HCT116 (cell line): ENCODE results near the gene CYP3A4. TPM values are rescaled to one million over a fixed set of nuclear protein-coding genes. Genes with fewer than 3 reads are reported as not detected.

ENCODE experiments used
- ATAC-seq: fragments of 200-7000 bp; cut with Tn5 transposase; 2 replicates; pipeline ENCODE4 v1.9.1; 2020; ENCODE audit warnings: mild to moderate bottlenecking, moderate library complexity
- BruUV-seq: library from RNA; stranded (reverse); fragments of 400-500 nt; replicated peaks from 2 replicates; lab custom pipeline; 2021; lab: Mats Ljungman, UMichigan
- CTCF ChIA-PET: fragments of 300-600 bp; sonication (Branson Sonifier 250); formaldehyde crosslinking; loops from one replicate; lab custom pipeline; 2021; ENCODE audit warnings: antibody characterized with exemption; lab: Charles Lee
- POLR2A ChIA-PET: fragments of 300-600, 350-600 bp; sonication (Branson Sonifier 250); formaldehyde crosslinking; loops from one replicate; lab custom pipeline; 2021; ENCODE audit warnings: antibody characterized with exemption; lab: Charles Lee
- RAD21 ChIA-PET, 2 experiments: fragments of 300-600 bp; sonication (Branson Sonifier 250); formaldehyde crosslinking; loops; one replicate each; lab custom pipeline; 2023; ENCODE audit warnings: low total read pairs in 2 of 2; ENCODE audit not compliant: uncharacterized antibody in 2 of 2, unreplicated experiment in 2 of 2, low non-redundant PET in 1 of 2; lab: Charles Lee
- DNase-seq: peaks from one replicate; pipeline ENCODE4 v3.0.0-alpha.2; 2010; ENCODE audit warnings: low read depth, low spot score
- H2AFZ ChIP-seq: fragments of 200-600 bp; shearing (Covaris generic), sonication (generic); 2 replicates; pipeline ENCODE4 v1.6.1; 2017; ENCODE audit warnings: low read depth, mixed run types, mixed read lengths, antibody characterized with exemption, low read length; ENCODE audit not compliant: poor library complexity, severe bottlenecking
- H3K27ac ChIP-seq: 2 replicates; pipeline ENCODE4 v1.5.1; 2012; ENCODE audit warnings: low read depth, low read length
- H3K27me3 ChIP-seq: fragments of 200-600 bp; sonication (generic); 2 replicates; pipeline ENCODE4 v1.6.1; 2016; ENCODE audit warnings: mixed run types, low read length, mixed read lengths; ENCODE audit not compliant: insufficient read depth
- H3K36me3 ChIP-seq, 2 experiments: fragments of 200-500 bp in 1 of 2; fragments of 200-600 bp in 1 of 2; sonication (Bioruptor generic) in 1 of 2; sonication (generic) in 1 of 2; 2 replicates each; pipeline versions ENCODE4 v1.5.1 to v1.6.1; 2014 to 2016; ENCODE audit warnings: low read length in 2 of 2, inconsistent platforms in 1 of 2, mixed read lengths in 1 of 2, mixed run types in 1 of 2; ENCODE audit not compliant: insufficient read depth in 2 of 2, control insufficient read depth in 1 of 2
- H3K4me1 ChIP-seq, 2 experiments: fragments of 200-600 bp in 1 of 2; sonication (generic) in 1 of 2; 2 replicates each; pipeline versions ENCODE4 v1.5.1 to v1.6.1; 2012 to 2017; ENCODE audit warnings: low read length in 2 of 2, inconsistent platforms in 1 of 2, mild to moderate bottlenecking in 1 of 2, mixed read lengths in 1 of 2, mixed run types in 1 of 2, moderate library complexity in 1 of 2; ENCODE audit not compliant: insufficient read depth in 2 of 2, control insufficient read depth in 1 of 2
- H3K4me2 ChIP-seq: fragments of 200-600 bp; sonication (generic); 2 replicates; pipeline ENCODE4 v1.6.1; 2017; ENCODE audit warnings: mixed run types, low read length, mixed read lengths
- H3K4me3 ChIP-seq, 2 experiments: fragments of 200-600 bp in 1 of 2; sonication (generic) in 1 of 2; replicated peaks in 1 of 2; 2 replicates each; pipeline ENCODE4 v1.5.1; 2011 to 2016; ENCODE audit warnings: low read length in 2 of 2, control low read depth in 1 of 2, low read depth in 1 of 2, mild to moderate bottlenecking in 1 of 2, mixed read lengths in 1 of 2, mixed run types in 1 of 2
- H3K79me2 ChIP-seq: fragments of 200-600 bp; sonication (generic); 2 replicates; pipeline ENCODE4 v1.6.1; 2017; ENCODE audit warnings: mild to moderate bottlenecking, mixed run types, low read length, moderate library complexity, mixed read lengths; ENCODE audit not compliant: insufficient read depth
- H3K9ac ChIP-seq: fragments of 200-600 bp; sonication (generic); 2 replicates; pipeline ENCODE4 v1.6.1; 2016; ENCODE audit warnings: low read length, mixed read lengths
- H3K9me2 ChIP-seq: fragments of 200-600 bp; sonication (generic), shearing (Covaris generic); 2 replicates; pipeline ENCODE4 v1.6.1; 2017; ENCODE audit warnings: mixed run types, mild to moderate bottlenecking, moderate library complexity; ENCODE audit not compliant: insufficient read depth
- H3K9me3 ChIP-seq, 2 experiments: fragments of 200-500 bp in 1 of 2; fragments of 200-600 bp in 1 of 2; sonication (Bioruptor generic) in 1 of 2; sonication (generic) in 1 of 2; 2 replicates each; pipeline ENCODE4 v1.6.1; 2014 to 2017; ENCODE audit warnings: low read length in 2 of 2, mixed read lengths in 2 of 2, inconsistent platforms in 1 of 2, low read depth in 1 of 2, mild to moderate bottlenecking in 1 of 2, mixed run types in 1 of 2, moderate library complexity in 1 of 2; ENCODE audit not compliant: control insufficient read depth in 1 of 2, insufficient read depth in 1 of 2
- H4K20me1 ChIP-seq: fragments of 200-600 bp; sonication (generic), shearing (Covaris generic); 2 replicates; pipeline ENCODE4 v1.6.1; 2017; ENCODE audit warnings: mixed run types, mild to moderate bottlenecking, moderate library complexity; ENCODE audit not compliant: insufficient read depth
- EZH2 ChIP-seq: fragments of 200-600 bp; sonication (generic); IDR thresholded peaks from 2 replicates; pipeline ENCODE4 v1.6.1; 2017; ENCODE audit warnings: antibody characterized with exemption, mixed run types
- EZH2phosphoT487 ChIP-seq: fragments of 200-600 bp; IDR thresholded peaks from 2 replicates; pipeline ENCODE4 v1.6.1; 2018; ENCODE audit warnings: antibody characterized with exemption, borderline replicate concordance
- FOSL1 ChIP-seq: IDR thresholded peaks from 2 replicates; pipeline ENCODE4 v1.6.1; 2012; ENCODE audit warnings: low read depth
- JUND ChIP-seq: IDR thresholded peaks from 2 replicates; pipeline ENCODE4 v1.6.1; 2012
- SIN3A ChIP-seq: IDR thresholded peaks from 2 replicates; pipeline ENCODE4 v1.6.1; 2012; ENCODE audit warnings: low read depth
- TCF7L2 ChIP-seq: IDR thresholded peaks from 2 replicates; pipeline ENCODE4 v1.7.0; 2011; ENCODE audit warnings: borderline replicate concordance, inconsistent platforms; ENCODE audit not compliant: insufficient read depth, insufficient read length; ENCODE audit errors: extremely low read depth
- ZFX ChIP-seq: fragments of 450-650 bp; IDR thresholded peaks from 2 replicates; pipeline ENCODE4 v1.6.1; 2017
- intact Hi-C: fragments of 100-400 bp; cut with micrococcal nuclease; formaldehyde crosslinking; loops from 2 replicates; pipeline ENCODE4 v1.10.0; 2022
- total RNA-seq: library from RNA; stranded (reverse); gene quantifications from one replicate; pipeline ENCODE4 v1.2.1, GENCODE V29; 2021; ENCODE audit not compliant: unreplicated experiment
- TF ChIP-seq, protein P1 (sequence below): IDR thresholded peaks from 2 replicates; pipeline ENCODE4 v1.6.1; 2012; ENCODE audit warnings: low read depth
- TF ChIP-seq, protein P2 (sequence below): IDR thresholded peaks from 2 replicates; pipeline ENCODE4 v1.6.1; 2012
- TF ChIP-seq, protein P3 (sequence below): IDR thresholded peaks from 2 replicates; pipeline ENCODE4 v1.6.1; 2011; ENCODE audit warnings: mild to moderate bottlenecking, low read length, moderate library complexity; ENCODE audit not compliant: insufficient replicate concordance; ENCODE audit errors: extremely low read depth
- TF ChIP-seq, protein P4 (sequence below), 3 experiments: fragments of 200-600 bp in 1 of 3; sonication (generic) in 1 of 3; IDR thresholded peaks in 2 of 3; conservative IDR thresholded peaks in 1 of 3; 2 replicates each; pipeline ENCODE4 v1.5.1; 2012 to 2017; ENCODE audit warnings: low read depth in 2 of 3, low read length in 2 of 3, antibody characterized with exemption in 1 of 3, borderline replicate concordance in 1 of 3, control low read depth in 1 of 3, mild to moderate bottlenecking in 1 of 3, mixed read lengths in 1 of 3, mixed run types in 1 of 3, moderate library complexity in 1 of 3; ENCODE audit not compliant: insufficient read depth in 1 of 3

The CYP3A4 gene
- total RNA-seq, 1 experiment from 2014 or later, result 0.25 TPM

DNA sequence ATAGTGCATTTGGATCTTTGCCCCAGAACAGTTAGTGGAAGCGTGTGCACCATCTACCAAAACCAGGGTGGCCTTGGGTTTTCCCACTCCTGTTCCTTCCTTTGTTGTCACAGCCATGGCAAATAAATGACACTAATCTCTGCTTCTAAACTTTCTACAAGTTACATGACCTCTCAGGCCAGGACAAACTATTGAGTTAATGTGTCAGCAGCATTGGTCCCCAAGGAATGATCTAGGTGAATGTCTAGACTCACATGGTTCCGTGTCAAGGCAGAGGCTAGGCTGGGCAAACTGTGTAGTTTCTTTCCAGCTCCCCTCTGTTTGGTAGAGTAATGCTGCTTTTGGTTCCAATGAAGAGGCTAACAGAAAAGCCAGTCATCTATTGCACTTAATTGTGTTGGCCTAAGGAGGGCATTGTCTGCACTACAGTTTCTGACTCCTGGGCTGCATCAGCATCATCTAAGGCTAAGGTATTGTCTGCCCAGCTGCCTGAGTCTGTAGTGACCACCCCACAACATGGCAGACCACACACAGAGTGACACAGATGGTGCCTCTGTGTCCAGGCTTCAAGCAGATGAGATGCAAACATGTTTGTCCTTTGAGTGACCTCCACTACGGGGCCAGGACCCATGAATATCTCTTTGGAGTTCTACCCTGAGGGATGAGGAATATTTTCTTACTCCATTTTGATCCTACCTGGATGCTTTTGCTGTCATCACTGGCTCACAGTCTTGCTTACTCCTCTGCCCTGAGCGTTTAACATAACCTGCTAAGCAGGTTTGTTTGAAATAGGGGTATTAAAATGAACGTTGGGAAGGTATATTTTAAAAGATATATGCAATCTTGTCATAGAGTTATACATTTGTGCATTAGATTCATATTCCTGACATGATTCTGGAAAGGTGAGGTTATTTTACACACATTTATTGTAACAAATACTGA lies 1.7 kb downstream of the CYP3A4 start (continued):
- TF ChIP-seq, protein P1, sequence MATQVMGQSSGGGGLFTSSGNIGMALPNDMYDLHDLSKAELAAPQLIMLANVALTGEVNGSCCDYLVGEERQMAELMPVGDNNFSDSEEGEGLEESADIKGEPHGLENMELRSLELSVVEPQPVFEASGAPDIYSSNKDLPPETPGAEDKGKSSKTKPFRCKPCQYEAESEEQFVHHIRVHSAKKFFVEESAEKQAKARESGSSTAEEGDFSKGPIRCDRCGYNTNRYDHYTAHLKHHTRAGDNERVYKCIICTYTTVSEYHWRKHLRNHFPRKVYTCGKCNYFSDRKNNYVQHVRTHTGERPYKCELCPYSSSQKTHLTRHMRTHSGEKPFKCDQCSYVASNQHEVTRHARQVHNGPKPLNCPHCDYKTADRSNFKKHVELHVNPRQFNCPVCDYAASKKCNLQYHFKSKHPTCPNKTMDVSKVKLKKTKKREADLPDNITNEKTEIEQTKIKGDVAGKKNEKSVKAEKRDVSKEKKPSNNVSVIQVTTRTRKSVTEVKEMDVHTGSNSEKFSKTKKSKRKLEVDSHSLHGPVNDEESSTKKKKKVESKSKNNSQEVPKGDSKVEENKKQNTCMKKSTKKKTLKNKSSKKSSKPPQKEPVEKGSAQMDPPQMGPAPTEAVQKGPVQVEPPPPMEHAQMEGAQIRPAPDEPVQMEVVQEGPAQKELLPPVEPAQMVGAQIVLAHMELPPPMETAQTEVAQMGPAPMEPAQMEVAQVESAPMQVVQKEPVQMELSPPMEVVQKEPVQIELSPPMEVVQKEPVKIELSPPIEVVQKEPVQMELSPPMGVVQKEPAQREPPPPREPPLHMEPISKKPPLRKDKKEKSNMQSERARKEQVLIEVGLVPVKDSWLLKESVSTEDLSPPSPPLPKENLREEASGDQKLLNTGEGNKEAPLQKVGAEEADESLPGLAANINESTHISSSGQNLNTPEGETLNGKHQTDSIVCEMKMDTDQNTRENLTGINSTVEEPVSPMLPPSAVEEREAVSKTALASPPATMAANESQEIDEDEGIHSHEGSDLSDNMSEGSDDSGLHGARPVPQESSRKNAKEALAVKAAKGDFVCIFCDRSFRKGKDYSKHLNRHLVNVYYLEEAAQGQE, result no peak
- TF ChIP-seq ZFX (no peak), JUND (no peak), TCF7L2 (no peak), EZH2 (no peak)
- TF ChIP-seq, protein P2, sequence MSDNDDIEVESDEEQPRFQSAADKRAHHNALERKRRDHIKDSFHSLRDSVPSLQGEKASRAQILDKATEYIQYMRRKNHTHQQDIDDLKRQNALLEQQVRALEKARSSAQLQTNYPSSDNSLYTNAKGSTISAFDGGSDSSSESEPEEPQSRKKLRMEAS, result no peak

DNA sequence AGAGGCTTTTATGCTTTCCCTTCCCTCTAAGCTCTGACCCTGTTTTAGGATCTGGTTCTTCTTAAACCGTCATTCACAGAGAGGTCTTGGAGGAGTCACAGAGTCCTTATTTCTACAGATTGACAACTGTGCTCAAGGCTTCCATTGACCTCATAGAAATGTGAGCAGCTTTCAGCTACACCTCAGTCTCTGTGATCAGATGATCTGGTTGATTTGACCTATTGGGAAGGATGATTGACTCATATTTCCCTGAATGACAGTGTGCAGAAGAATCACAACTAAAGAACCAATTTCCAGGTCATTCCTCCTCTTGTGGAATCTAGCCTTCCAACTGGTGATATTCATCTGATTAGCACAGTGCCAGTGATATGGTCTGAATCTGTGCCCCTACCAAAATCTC lies 3.4 kb downstream of the CYP3A4 start:
- ATAC-seq, result no peak
- H3K27ac ChIP-seq, result no peak overlapping the region
- no peaks in the 10 kb centered on the region for H3K79me2 ChIP-seq
- ChIA-PET RAD21 (no interaction called here), POLR2A (no interaction called here), CTCF (no interaction called here)
- no peak overlapping the region for H3K4me3 ChIP-seq
- no peak overlapping the region for H2AFZ ChIP-seq
- DNase-seq, result no peak
- H3K9me2 ChIP-seq, result no peaks in the 10 kb centered on the region
- H3K9me3 ChIP-seq, result no peaks in the 10 kb centered on the region
- H3K36me3 ChIP-seq, result no peaks in the 10 kb centered on the region
- no TSS peak for BruUV-seq
- no peaks in the 10 kb centered on the region for H4K20me1 ChIP-seq
- no peak overlapping the region for H3K9ac ChIP-seq
- intact Hi-C loops, result no loop called here
- no peaks in the 10 kb centered on the region for H3K4me1 ChIP-seq
- H3K27me3 ChIP-seq, result peaks cover 14% of the 10 kb centered on the region
- H3K4me2 ChIP-seq, result no peak overlapping the region
- TF ChIP-seq FOSL1 (no peak), EZH2phosphoT487 (no peak), ZFX (no peak), SIN3A (no peak)
- TF ChIP-seq, protein P1, result no peak
- TF ChIP-seq, protein P3, sequence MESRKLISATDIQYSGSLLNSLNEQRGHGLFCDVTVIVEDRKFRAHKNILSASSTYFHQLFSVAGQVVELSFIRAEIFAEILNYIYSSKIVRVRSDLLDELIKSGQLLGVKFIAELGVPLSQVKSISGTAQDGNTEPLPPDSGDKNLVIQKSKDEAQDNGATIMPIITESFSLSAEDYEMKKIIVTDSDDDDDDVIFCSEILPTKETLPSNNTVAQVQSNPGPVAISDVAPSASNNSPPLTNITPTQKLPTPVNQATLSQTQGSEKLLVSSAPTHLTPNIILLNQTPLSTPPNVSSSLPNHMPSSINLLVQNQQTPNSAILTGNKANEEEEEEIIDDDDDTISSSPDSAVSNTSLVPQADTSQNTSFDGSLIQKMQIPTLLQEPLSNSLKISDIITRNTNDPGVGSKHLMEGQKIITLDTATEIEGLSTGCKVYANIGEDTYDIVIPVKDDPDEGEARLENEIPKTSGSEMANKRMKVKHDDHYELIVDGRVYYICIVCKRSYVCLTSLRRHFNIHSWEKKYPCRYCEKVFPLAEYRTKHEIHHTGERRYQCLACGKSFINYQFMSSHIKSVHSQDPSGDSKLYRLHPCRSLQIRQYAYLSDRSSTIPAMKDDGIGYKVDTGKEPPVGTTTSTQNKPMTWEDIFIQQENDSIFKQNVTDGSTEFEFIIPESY, result no peak
- TF ChIP-seq, protein P4, sequence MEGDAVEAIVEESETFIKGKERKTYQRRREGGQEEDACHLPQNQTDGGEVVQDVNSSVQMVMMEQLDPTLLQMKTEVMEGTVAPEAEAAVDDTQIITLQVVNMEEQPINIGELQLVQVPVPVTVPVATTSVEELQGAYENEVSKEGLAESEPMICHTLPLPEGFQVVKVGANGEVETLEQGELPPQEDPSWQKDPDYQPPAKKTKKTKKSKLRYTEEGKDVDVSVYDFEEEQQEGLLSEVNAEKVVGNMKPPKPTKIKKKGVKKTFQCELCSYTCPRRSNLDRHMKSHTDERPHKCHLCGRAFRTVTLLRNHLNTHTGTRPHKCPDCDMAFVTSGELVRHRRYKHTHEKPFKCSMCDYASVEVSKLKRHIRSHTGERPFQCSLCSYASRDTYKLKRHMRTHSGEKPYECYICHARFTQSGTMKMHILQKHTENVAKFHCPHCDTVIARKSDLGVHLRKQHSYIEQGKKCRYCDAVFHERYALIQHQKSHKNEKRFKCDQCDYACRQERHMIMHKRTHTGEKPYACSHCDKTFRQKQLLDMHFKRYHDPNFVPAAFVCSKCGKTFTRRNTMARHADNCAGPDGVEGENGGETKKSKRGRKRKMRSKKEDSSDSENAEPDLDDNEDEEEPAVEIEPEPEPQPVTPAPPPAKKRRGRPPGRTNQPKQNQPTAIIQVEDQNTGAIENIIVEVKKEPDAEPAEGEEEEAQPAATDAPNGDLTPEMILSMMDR (IDR thresholded peaks at IDR 0.05 in 2 of 3, conservative IDR thresholded peaks at IDR 0.05 in 1 of 3; ENCODE audit: borderline replicate concordance in 1 of 3, insufficient read depth in 1 of 3, low read depth in 2 of 3, low read length in 2 of 3), result no peak
